NOMO-1 treated with dmso at 0.1 percent for 144 hours (cell line): ENCODE data around the gene RANBP6.

Source experiments
- DNase-seq: peaks from one replicate; lab custom pipeline; 2025; ENCODE audit not compliant: unreplicated experiment; lab: John Stamatoyannopoulos, UW

Gene RANBP6

GRCh38 chr9:6007770-6008168 is 7.7 kb downstream of the RANBP6 start:
- DNase-seq: no peak

GRCh38 chr9:6007058-6007769 is 8.2 kb downstream of the RANBP6 start:
- peak; percentile 53 for DNase-seq

DNA sequence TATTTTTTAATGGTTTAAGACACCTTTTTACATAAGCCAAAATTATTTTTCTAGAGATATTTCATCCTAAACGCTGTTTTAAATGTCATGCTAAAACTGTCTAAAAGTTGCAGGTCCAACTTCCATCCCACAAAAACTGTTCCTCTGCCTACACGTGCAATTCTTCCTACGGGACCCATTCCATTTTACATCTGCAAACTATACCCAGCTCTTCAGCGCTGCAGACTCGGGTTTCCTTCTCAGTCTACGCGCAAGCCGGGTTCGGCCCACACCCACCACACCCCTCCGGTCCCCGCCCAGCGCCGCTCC is 8.7 kb downstream of the RANBP6 start:
- DNase-seq: no peak

DNA sequence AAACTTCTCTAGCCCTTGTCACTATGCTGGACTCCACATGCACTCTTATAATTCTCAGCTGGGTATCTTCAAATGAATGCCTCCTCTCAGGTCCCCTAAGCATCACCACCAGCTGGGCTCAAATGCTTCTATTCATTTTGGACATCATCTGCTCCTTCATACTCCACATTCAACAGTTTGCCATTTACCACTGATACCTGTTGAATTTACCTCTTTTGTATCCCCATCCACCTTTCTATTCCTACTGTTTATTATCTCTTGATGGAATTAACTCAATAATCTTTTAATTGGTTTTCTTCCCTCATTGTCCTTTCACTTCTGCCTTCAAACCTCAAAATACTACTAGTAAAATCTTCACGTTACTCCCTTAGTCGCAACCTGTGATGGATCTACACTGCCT is 14.5 kb downstream of the RANBP6 start:
- no peak for DNase-seq

DNA sequence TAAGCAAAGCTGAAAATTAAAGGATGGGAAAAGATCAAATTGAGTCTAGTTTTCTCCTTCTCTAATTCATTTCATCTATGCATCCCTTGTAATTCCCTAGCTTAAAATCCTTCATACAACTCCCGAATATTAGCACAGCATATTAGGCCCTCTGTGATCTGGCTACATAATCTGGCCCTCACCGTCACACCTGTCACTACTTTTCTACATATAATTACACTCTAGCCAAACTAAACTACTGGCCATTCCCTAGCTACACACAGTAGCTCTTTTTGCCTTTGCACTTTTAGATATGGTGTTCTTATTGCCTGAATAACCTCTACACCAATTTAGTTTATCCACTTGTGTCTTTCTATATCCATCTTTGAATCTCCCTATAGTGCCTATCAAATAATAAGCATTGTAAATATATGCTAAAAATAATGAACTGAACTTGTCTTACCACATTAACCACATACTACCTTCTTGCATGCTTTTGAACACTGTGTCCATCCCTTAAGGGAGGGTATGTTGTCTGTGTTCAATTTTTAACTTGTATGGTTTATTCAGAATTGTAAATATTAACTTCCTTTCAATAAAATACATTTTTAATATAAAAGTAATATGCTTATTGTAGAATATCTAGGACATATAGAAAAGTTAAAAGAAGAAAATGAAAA is 15.9 kb downstream of the RANBP6 start:
- DNase-seq: no peak

DNA sequence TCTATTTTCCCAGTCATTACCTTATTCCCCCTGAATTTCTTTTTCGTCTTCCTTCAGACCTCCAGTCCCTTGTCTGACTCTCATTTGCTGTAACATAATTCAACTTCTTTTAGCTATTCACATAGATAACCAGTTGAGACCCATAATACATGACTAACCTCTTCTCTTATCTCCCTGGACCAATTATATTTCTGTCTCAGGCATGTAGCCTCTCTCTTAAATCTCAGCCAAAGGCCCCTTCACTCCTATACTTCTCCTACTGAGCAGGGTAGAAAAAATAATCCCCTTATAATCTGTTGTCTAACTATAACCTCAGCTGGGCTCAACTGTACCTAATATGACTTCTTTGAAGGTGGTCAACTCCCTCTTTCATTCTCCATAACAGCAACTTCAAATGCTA is 20.9 kb downstream of the RANBP6 start:
- DNase-seq: no peak

GRCh38 chr9:5988265-5988664 is 27.2 kb downstream of the RANBP6 start:
- no peak for DNase-seq

- no peak for DNase-seq
Measured at GRCh38 chr9:5983042-5983441, 32.4 kb downstream of the RANBP6 start.

GRCh38 chr9:5982317-5982716 is 33.1 kb downstream of the RANBP6 start:
- DNase-seq: no peak

DNA sequence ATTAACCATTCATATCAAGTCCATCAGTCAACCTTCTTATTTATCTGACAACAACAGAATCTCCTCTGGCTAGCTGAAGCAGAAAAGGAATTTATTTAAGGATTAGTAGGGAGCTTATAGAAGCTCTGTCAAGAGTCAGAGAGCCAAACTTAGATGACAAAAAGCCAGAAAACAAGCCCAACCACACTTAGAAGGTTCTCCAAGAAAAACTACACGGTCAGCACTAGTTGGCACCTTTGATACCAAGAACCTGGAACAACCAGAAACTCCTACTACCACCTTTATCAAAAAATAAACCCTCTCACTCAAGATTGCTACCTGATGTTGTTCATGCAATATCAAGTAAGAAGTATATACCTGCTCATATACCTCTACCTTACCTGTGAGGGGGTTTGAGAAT is 36.9 kb downstream of the RANBP6 start:
- DNase-seq: no peak

DNA sequence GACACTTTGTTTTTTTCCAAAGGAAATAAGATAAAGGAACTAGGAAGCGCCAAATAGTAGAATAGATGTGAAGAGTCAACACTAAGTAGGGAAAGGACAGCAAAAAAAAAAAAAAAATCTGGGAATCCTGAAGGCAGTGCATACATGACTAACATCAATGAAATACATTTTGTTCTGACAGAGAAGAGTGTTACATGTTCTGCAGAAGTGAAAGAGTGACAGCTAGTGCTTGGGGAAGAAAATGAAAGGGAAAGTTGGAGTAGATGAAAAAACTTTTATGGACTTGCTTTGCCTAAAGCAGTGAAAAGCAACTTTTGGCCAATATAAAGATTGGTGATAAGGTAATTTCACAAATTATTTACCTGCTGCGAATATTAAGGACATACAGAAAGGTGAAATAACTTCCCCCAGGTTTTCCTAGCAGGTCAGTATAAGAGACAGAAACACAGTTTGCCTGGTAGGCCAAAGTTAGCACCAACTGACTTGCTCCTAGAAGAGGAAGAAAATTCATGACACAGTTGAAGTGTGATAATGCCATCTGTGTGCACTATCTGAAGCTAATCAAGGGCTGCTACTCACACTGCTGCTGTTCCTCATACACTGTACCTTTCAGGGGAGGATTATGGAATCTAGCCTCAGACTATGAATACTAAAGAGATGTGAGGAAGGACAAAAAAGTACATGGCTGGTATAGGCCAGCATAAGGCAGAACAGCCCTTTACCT is 38.6 kb downstream of the RANBP6 start:
- no peak for DNase-seq

DNA sequence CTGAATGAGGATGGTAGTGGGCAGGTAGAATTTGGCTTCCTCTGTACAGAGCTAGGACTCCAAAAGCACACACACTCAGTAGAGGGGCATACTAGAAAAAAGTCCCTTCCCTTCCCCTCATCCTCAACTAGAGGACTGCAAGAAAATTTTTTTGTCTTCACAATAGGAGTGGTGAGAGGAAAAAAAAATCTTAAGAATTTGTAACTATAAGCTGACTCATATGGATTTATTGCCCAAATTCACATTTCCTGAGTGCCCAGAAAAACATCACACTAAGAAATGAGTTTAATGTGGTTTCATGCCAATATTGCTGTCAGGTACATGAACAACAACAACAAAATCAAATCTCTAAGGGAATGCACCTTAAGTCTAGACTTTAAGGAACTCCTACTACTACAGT is 43.7 kb downstream of the RANBP6 start:
- DNase-seq: no peak
